Measurements from ENCODE around the gene TNFAIP2.

GRCh38 chr14:103091041-103091882, 32.0 kb upstream of the TNFAIP2 start:
- TF ChIP-seq POLR2A (IDR thresholded peaks at IDR 0.05; ENCODE audit: low read length), result no peak
- no peak for TF ChIP-seq GATA1 (IDR thresholded peaks at IDR 0.05; ENCODE audit: low read depth, low read length)
